Measurements from ENCODE around the gene BAK1. TPM values are rescaled to one million over a fixed set of nuclear protein-coding genes. Genes with fewer than 3 reads are reported as not detected.
"Not testable (repeated sequence)": the region's sequence is repeated elsewhere in the genome, so short reads cannot be mapped to it uniquely, and the experiment has no call there.

The BAK1 gene
- total RNA-seq, 1 experiment from 2014 or later = 40.0 TPM

- H2AFZ ChIP-seq (ENCODE audit: low read length); H3K79me1 ChIP-seq (ENCODE audit: insufficient read depth, low read depth, low read length, poor library complexity, severe bottlenecking); H3T11ph ChIP-seq (ENCODE audit: low read length); H3K9ac ChIP-seq (ENCODE audit: extremely low read depth, insufficient read length, low read length); H4K5ac ChIP-seq (ENCODE audit: insufficient read length, low read depth, low read length); H2BK15ac ChIP-seq (ENCODE audit: low read depth, low read length); H2BK12ac ChIP-seq (ENCODE audit: insufficient read length, low read depth, low read length); H3K4me2 ChIP-seq (ENCODE audit: insufficient read depth, insufficient read length, low read length); H4K20me1 ChIP-seq (ENCODE audit: control insufficient read depth, insufficient read depth, insufficient read length); H4K8ac ChIP-seq (replicated peaks; ENCODE audit: insufficient read length, low read depth, low read length); H3K4me3 Mint-ChIP-seq; H3K4ac ChIP-seq (ENCODE audit: low read depth, low read length); H3K9me3 Mint-ChIP-seq; H2BK20ac ChIP-seq (ENCODE audit: low read depth, low read length, poor library complexity, severe bottlenecking); H3K27me3 Mint-ChIP-seq (ENCODE audit: low read depth); H3K4me1 ChIP-seq (ENCODE audit: insufficient read depth, low read length); H2AK5ac ChIP-seq (ENCODE audit: insufficient read length, low read length); H3K23me2 ChIP-seq (ENCODE audit: insufficient read length, low read depth, low read length, poor library complexity, severe bottlenecking); H3K27ac ChIP-seq (ENCODE audit: insufficient read length, low read depth, low read length); DNase-seq; H2BK120ac ChIP-seq (ENCODE audit: low read depth, low read length, poor library complexity, severe bottlenecking); H3K14ac ChIP-seq (ENCODE audit: insufficient read depth, low read length); H3K4me1 Mint-ChIP-seq; H3K9me3 ChIP-seq (ENCODE audit: control insufficient read depth, low read depth, low read length); H2BK5ac ChIP-seq (ENCODE audit: insufficient read length, low read length); H4K91ac ChIP-seq (ENCODE audit: insufficient read length, low read depth, low read length); H3K23ac ChIP-seq (ENCODE audit: insufficient read length, low read depth, low read length); H3K36me3 Mint-ChIP-seq (ENCODE audit: insufficient read depth in 1 of 3, low read depth in 3 of 3); H3K56ac ChIP-seq (ENCODE audit: insufficient read length, low read depth, low read length); H3K79me2 ChIP-seq (ENCODE audit: insufficient read depth, low read length); H3K18ac ChIP-seq (ENCODE audit: insufficient read length, low read depth, low read length); H3K27ac Mint-ChIP-seq; H3K27me3 ChIP-seq (ENCODE audit: insufficient read depth, low read length): not testable (repeated sequence)
- WGBS (ENCODE audit: extremely low coverage, insufficient read length, low lambda C conversion rate) = no CpG with 5 or more reads among the region's 25 CpGs
Observed at GRCh38 chr6:33532431-33532830, 47.6 kb downstream of the BAK1 start.

GRCh38 chr6:33530617-33531016 is 49.5 kb downstream of the BAK1 start:
- H3K27me3 ChIP-seq (ENCODE audit: insufficient read depth, low read length); H3K79me2 ChIP-seq (ENCODE audit: insufficient read depth, low read length); H3K4me3 Mint-ChIP-seq; DNase-seq; H2AFZ ChIP-seq (ENCODE audit: low read length); H2BK12ac ChIP-seq (ENCODE audit: insufficient read length, low read depth, low read length); H2BK15ac ChIP-seq (ENCODE audit: low read depth, low read length); H3K4me1 Mint-ChIP-seq; H3K4me1 ChIP-seq (ENCODE audit: insufficient read depth, low read length); H3K18ac ChIP-seq (ENCODE audit: insufficient read length, low read depth, low read length); H2BK5ac ChIP-seq (ENCODE audit: insufficient read length, low read length); H3K23me2 ChIP-seq (ENCODE audit: insufficient read length, low read depth, low read length, poor library complexity, severe bottlenecking); H3K79me1 ChIP-seq (ENCODE audit: insufficient read depth, low read depth, low read length, poor library complexity, severe bottlenecking); H3K27ac Mint-ChIP-seq; H3K4me2 ChIP-seq (ENCODE audit: insufficient read depth, insufficient read length, low read length); H3K4ac ChIP-seq (ENCODE audit: low read depth, low read length); H3K9me3 Mint-ChIP-seq; H3K14ac ChIP-seq (ENCODE audit: insufficient read depth, low read length); H4K8ac ChIP-seq (replicated peaks; ENCODE audit: insufficient read length, low read depth, low read length); H4K91ac ChIP-seq (ENCODE audit: insufficient read length, low read depth, low read length); H3K9me3 ChIP-seq (ENCODE audit: control insufficient read depth, low read depth, low read length); H3T11ph ChIP-seq (ENCODE audit: low read length); H2AK5ac ChIP-seq (ENCODE audit: insufficient read length, low read length); H3K56ac ChIP-seq (ENCODE audit: insufficient read length, low read depth, low read length); H3K36me3 Mint-ChIP-seq (ENCODE audit: insufficient read depth in 1 of 3, low read depth in 3 of 3); H3K27ac ChIP-seq (ENCODE audit: insufficient read length, low read depth, low read length); H2BK120ac ChIP-seq (ENCODE audit: low read depth, low read length, poor library complexity, severe bottlenecking); H3K9ac ChIP-seq (ENCODE audit: extremely low read depth, insufficient read length, low read length); H3K23ac ChIP-seq (ENCODE audit: insufficient read length, low read depth, low read length); H3K27me3 Mint-ChIP-seq (ENCODE audit: low read depth); H4K20me1 ChIP-seq (ENCODE audit: control insufficient read depth, insufficient read depth, insufficient read length); H2BK20ac ChIP-seq (ENCODE audit: low read depth, low read length, poor library complexity, severe bottlenecking); H4K5ac ChIP-seq (ENCODE audit: insufficient read length, low read depth, low read length): not testable (repeated sequence)

Other genes starting within 250 kb of the BAK1 start
- gene KIFC1, start 188.5 kb downstream of the BAK1 start, total RNA-seq (2021) = 73.1 and 73.8 TPM in 2 replicates
- 49.8 and 56.8 TPM in 2 replicates for gene PHF1, start 169.3 kb downstream of the BAK1 start, total RNA-seq (2021)
- gene CUTA, start 162.2 kb downstream of the BAK1 start, total RNA-seq (2021) = 257 and 264 TPM in 2 replicates
- 111 and 121 TPM in 2 replicates for gene SYNGAP1, start 160.2 kb downstream of the BAK1 start, total RNA-seq (2021)
- gene ZBTB9, start 125.7 kb downstream of the BAK1 start, total RNA-seq (2021) = 48.1 and 53.1 TPM in 2 replicates
- 39.1 and 40.3 TPM in 2 replicates for gene ITPR3, start 41.0 kb upstream of the BAK1 start, total RNA-seq (2021)
- 134 and 140 TPM in 2 replicates for gene UQCC2, start 131.4 kb upstream of the BAK1 start, total RNA-seq (2021)
- gene IP6K3, start 166.6 kb upstream of the BAK1 start, total RNA-seq (2021) = 0.29 and 0.46 TPM in 2 replicates
- gene LEMD2, start 208.9 kb upstream of the BAK1 start, total RNA-seq (2021) = 82.0 and 91.8 TPM in 2 replicates
- gene MLN, start 223.7 kb upstream of the BAK1 start, total RNA-seq (2021) = not detected in 2 replicates